ENCODE results near the gene LHFPL4.

DNA sequence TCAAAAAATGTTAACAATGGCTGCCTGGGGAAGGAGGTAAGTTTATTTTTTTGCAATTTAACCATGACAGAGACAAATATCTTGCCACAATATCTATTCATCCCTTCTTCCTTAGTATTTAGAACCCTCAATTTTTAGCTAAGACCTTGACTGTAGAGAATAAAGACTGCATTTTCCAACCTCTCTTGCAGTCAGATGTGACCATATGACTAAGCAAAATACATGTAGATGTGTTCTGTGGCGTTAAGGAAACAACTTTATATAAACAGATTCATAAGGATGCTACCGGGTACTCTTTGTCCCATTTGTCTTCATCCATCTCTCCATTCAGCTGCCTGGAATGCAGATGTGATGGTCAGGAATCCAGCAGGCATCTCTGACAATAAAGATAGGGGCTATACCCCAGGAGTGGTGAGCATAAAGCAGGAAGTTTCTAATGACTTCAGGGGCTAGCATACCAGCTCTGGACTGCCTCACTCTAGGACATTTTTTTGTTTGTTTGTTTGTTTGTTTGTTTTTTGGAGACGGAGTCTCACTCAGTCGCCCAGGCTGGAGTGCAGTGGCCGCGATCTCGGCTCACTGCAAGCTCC, 41.1 kb downstream of the LHFPL4 start:
- TF ChIP-seq POLR2A (IDR thresholded peaks at IDR 0.05), result no peak
- TF ChIP-seq, protein P1, sequence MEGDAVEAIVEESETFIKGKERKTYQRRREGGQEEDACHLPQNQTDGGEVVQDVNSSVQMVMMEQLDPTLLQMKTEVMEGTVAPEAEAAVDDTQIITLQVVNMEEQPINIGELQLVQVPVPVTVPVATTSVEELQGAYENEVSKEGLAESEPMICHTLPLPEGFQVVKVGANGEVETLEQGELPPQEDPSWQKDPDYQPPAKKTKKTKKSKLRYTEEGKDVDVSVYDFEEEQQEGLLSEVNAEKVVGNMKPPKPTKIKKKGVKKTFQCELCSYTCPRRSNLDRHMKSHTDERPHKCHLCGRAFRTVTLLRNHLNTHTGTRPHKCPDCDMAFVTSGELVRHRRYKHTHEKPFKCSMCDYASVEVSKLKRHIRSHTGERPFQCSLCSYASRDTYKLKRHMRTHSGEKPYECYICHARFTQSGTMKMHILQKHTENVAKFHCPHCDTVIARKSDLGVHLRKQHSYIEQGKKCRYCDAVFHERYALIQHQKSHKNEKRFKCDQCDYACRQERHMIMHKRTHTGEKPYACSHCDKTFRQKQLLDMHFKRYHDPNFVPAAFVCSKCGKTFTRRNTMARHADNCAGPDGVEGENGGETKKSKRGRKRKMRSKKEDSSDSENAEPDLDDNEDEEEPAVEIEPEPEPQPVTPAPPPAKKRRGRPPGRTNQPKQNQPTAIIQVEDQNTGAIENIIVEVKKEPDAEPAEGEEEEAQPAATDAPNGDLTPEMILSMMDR (IDR thresholded peaks at IDR 0.05), result no peak
- TF ChIP-seq POLR2AphosphoS5 (IDR thresholded peaks at IDR 0.05), result no peak
- no peak for TF ChIP-seq EP300 (IDR thresholded peaks at IDR 0.05)

All from gastroesophageal sphincter (tissue), 3 donors.